Neuronal stem cell (in vitro differentiated cells): ENCODE data around the gene OR6B2.

Experiments used
- DNase-seq: peaks from one replicate; pipeline ENCODE4 v3.0.0-alpha.2; 2013; ENCODE audit warnings: low spot score
- H2AFZ ChIP-seq: one replicate; pipeline ENCODE4 v1.6.1; 2013; ENCODE audit warnings: mild to moderate bottlenecking, low read length, inconsistent platforms
- H2AK5ac ChIP-seq: 2 replicates; pipeline ENCODE4 v1.6.1; 2013; ENCODE audit warnings: low read depth, mild to moderate bottlenecking, inconsistent platforms, low read length, moderate library complexity, mixed read lengths
- H2BK120ac ChIP-seq: 2 replicates; pipeline ENCODE4 v1.6.1; 2013; ENCODE audit warnings: low read depth, mild to moderate bottlenecking, inconsistent platforms, low read length, moderate library complexity, mixed read lengths
- H2BK12ac ChIP-seq: one replicate; pipeline ENCODE4 v1.6.1; 2013; ENCODE audit warnings: low read length, inconsistent platforms
- H2BK15ac ChIP-seq: 2 replicates; pipeline ENCODE4 v1.6.1; 2013; ENCODE audit warnings: mild to moderate bottlenecking, low read length, inconsistent platforms, mixed read lengths
- H2BK5ac ChIP-seq: one replicate; pipeline ENCODE4 v1.6.1; 2013; ENCODE audit warnings: inconsistent platforms, mild to moderate bottlenecking, low read length, moderate library complexity
- H3K14ac ChIP-seq: one replicate; pipeline ENCODE4 v1.6.1; 2013; ENCODE audit warnings: low read length, inconsistent platforms
- H3K18ac ChIP-seq: 2 replicates; pipeline ENCODE4 v1.6.1; 2013; ENCODE audit warnings: low read length, inconsistent platforms
- H3K23ac ChIP-seq: 2 replicates; pipeline ENCODE4 v1.6.1; 2013; ENCODE audit warnings: low read depth, mild to moderate bottlenecking, mixed read lengths, low read length, inconsistent platforms; ENCODE audit not compliant: poor library complexity
- H3K27ac ChIP-seq: replicated peaks from 3 replicates; pipeline ENCODE4 v1.5.1; 2013; ENCODE audit warnings: low read length, inconsistent platforms
- H3K27me3 ChIP-seq, 3 experiments: 2 replicates each; pipeline ENCODE4 v1.6.1; 2013; ENCODE audit warnings: low read length in 3 of 3, mild to moderate bottlenecking in 2 of 3, inconsistent platforms in 1 of 3, low read depth in 1 of 3, mixed read lengths in 1 of 3, moderate library complexity in 1 of 3; ENCODE audit not compliant: control insufficient read depth in 3 of 3, insufficient read depth in 3 of 3
- H3K36me3 ChIP-seq, 2 donors: replicated peaks in 1 of 2; 2 replicates each; pipeline ENCODE4 v1.6.1; 2013; ENCODE audit warnings: low read length in 2 of 2; ENCODE audit not compliant: control insufficient read depth in 2 of 2, insufficient read depth in 2 of 2
- H3K4ac ChIP-seq: 2 replicates; pipeline ENCODE4 v1.6.1; 2013; ENCODE audit warnings: inconsistent platforms, mild to moderate bottlenecking, low read length, moderate library complexity
- H3K4me1 ChIP-seq, 2 donors: 1 replicate in 1 of 2; 2 replicates in 1 of 2; pipeline ENCODE4 v1.6.1; 2013; ENCODE audit warnings: low read length in 2 of 2, low read depth in 1 of 2; ENCODE audit not compliant: control insufficient read depth in 2 of 2, insufficient read depth in 1 of 2
- H3K4me2 ChIP-seq: one replicate; pipeline ENCODE4 v1.6.1; 2013; ENCODE audit warnings: mild to moderate bottlenecking, low read length, inconsistent platforms; ENCODE audit not compliant: insufficient read depth, poor library complexity, severe bottlenecking
- H3K4me3 ChIP-seq, 2 donors: 2 replicates each; pipeline ENCODE4 v1.5.1; 2013; ENCODE audit warnings: low read length in 2 of 2, mild to moderate bottlenecking in 2 of 2, inconsistent platforms in 1 of 2, moderate library complexity in 1 of 2
- H3K79me1 ChIP-seq: one replicate; pipeline ENCODE4 v1.6.1; 2013; ENCODE audit warnings: low read depth, mild to moderate bottlenecking, inconsistent platforms, low read length, moderate library complexity
- H3K9ac ChIP-seq: one replicate; pipeline ENCODE4 v1.6.1; 2013; ENCODE audit warnings: mild to moderate bottlenecking, low read depth, low read length, inconsistent platforms; ENCODE audit not compliant: poor library complexity
- H3K9me3 ChIP-seq, 2 donors: replicated peaks in 1 of 2; 2 replicates each; pipeline versions ENCODE3 to v1.6.1; 2013; ENCODE audit warnings: low read length in 2 of 2, mild to moderate bottlenecking in 2 of 2, inconsistent platforms in 1 of 2, low read depth in 1 of 2, mixed read lengths in 1 of 2, moderate library complexity in 1 of 2; ENCODE audit not compliant: control insufficient read depth in 2 of 2, insufficient read depth in 1 of 2
- H4K8ac ChIP-seq: one replicate; pipeline ENCODE4 v1.6.1; 2013; ENCODE audit warnings: low read depth, mild to moderate bottlenecking, inconsistent platforms, low read length, moderate library complexity
- H4K91ac ChIP-seq: one replicate; pipeline ENCODE4 v1.6.1; 2013; ENCODE audit warnings: low read length, low read depth, mild to moderate bottlenecking, inconsistent platforms; ENCODE audit not compliant: poor library complexity
- WGBS, 2 donors: extraction: QIAGEN DNeasy Blood & Tissue Kit; methylation state at CpG; one replicate each; pipeline ENCODE4 v1.1.7; 2013; ENCODE audit warnings: missing lambda C conversion rate in 2 of 2, mixed read lengths in 1 of 2; ENCODE audit not compliant: insufficient read length in 2 of 2, insufficient replicate concordance in 1 of 2; ENCODE audit errors: extremely low coverage in 2 of 2; 5-methylcytosine and 5-hydroxymethylcytosine counted together

The OR6B2 gene

DNA sequence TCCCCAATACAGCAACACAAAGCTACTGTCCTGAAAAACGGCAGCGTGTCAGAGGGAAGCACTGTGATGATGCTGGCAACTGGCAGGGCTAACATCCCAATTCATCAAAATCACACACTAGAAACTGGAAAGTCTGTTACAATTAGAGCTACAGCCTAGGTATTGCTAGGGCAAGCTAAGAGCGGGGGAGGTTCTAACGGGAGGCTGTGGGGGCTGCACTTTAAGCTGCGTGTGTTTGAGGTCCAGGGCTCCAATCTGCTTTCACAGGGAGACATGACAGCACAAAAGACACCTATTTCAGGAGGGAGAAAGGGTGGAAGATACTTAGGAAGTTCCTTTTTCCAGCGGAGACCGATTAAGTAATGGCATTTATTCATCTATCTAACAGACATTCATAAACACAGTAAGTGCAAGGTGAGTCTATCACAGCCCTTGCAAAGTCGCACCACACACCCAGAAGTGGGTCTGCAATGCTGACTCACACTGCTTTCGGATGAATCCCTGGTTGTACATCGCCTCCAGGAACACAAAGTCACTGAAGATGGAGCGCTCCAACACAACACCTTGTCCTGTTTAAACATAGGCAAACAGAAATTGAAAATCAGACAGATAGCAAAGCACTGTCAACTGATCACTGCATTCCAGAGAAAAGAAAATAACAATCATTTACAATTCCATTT, 12.0 kb downstream of the OR6B2 start:
- no peak overlapping the region for H2BK12ac ChIP-seq
- no peak overlapping the region for H3K23ac ChIP-seq
- H3K27ac ChIP-seq: no peak overlapping the region
- no peak overlapping the region for H2BK5ac ChIP-seq
- no peak overlapping the region for H2AK5ac ChIP-seq
- no peaks in the 10 kb centered on the region for H3K4me1 ChIP-seq
- no peaks in the 10 kb centered on the region for H3K27me3 ChIP-seq
- H3K4me3 ChIP-seq: no peak overlapping the region
- H2BK120ac ChIP-seq: no peak overlapping the region
- no peak overlapping the region for H3K4ac ChIP-seq
- no peak overlapping the region for H2BK15ac ChIP-seq
- H3K14ac ChIP-seq: no peak overlapping the region
- no peak overlapping the region for H4K91ac ChIP-seq
- no peak overlapping the region for H2AFZ ChIP-seq
- DNase-seq: no peak
- H3K9ac ChIP-seq: no peak overlapping the region
- no peaks in the 10 kb centered on the region for H3K9me3 ChIP-seq
- peaks cover 11% of the 10 kb centered on the region for H3K79me1 ChIP-seq
- H3K18ac ChIP-seq: no peak overlapping the region
- peaks cover 51 to 77% of the 10 kb centered on the region in 2 donors for H3K36me3 ChIP-seq
- no peak overlapping the region for H4K8ac ChIP-seq
- WGBS, 2 donors: no CpG with 5 or more reads among the region's 11 CpGs
- no peak overlapping the region for H3K4me2 ChIP-seq

DNA sequence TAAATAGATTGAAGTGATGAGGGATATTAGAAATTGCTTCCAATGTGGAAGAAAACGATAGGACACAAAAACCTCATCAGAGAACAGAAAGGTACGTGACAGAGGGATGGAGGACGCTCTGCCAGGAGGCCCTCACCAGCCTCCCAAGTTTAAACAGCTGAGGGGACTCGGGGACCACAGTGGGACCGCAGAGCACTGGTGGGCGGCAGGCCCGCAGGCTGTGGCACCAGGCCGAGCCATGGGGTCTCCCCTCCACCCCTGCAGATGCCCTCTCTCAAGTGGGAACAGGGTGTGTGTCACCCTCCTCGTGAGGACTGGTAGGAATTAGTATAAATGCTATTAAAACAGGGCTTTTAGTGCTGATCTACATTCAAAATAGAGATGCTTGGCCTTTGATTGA, 15.9 kb downstream of the OR6B2 start:
- Histone ChIP-seq H2AFZ (no peak overlapping the region), H3K9ac (no peak overlapping the region), H3K79me1 (peaks cover 7% of the 10 kb centered on the region), H2BK5ac (no peak overlapping the region), H2BK15ac (no peak overlapping the region), H4K8ac (no peak overlapping the region), H3K18ac (no peak overlapping the region), H2BK120ac (no peak overlapping the region), H2AK5ac (no peak overlapping the region), H3K14ac (no peak overlapping the region), H3K23ac (no peak overlapping the region), H4K91ac (no peak overlapping the region), H3K4me3 (no peak overlapping the region), H3K4ac (no peak overlapping the region), H3K4me2 (no peak overlapping the region), H3K36me3 (peaks cover 44 to 95% of the 10 kb centered on the region in 2 donors), H3K27me3 (no peaks in the 10 kb centered on the region), H2BK12ac (no peak overlapping the region), H3K4me1 (no peaks in the 10 kb centered on the region), H3K9me3 (no peaks in the 10 kb centered on the region), H3K27ac (no peak overlapping the region)
- no CpG with 5 or more reads among the region's 9 CpGs for WGBS, 2 donors
- no peak for DNase-seq

DNA sequence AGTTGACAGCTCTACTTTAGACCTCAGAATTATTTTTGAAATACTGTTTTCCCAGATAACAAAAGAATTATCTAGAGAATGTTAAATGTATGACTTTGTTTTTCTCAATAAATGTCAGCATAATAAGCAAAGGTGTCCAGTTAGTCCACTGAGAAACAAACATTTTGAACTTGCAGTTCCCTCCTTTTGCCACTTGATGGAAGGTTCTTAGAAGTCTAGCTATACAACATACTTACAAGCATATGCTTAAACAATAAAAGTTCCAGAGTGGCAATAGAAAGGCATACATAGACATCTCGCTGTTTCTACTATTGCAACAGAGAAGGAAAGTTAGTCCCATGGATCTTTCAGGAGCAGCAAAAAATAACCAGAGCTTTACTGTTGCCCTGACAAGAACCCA, 16.9 kb downstream of the OR6B2 start:
- H3K9me3 ChIP-seq: no peaks in the 10 kb centered on the region
- no peak overlapping the region for H4K8ac ChIP-seq
- no peak overlapping the region for H2BK5ac ChIP-seq
- H3K27me3 ChIP-seq: no peaks in the 10 kb centered on the region
- no peak overlapping the region for H2BK12ac ChIP-seq
- WGBS, 2 donors: no CpG with 5 or more reads among the region's 1 CpG
- no peak overlapping the region for H3K18ac ChIP-seq
- DNase-seq: no peak
- H3K36me3 ChIP-seq: peaks cover 39 to 95% of the 10 kb centered on the region in 2 donors
- H3K23ac ChIP-seq: no peak overlapping the region
- H2AK5ac ChIP-seq: no peak overlapping the region
- H3K4me1 ChIP-seq: no peaks in the 10 kb centered on the region
- no peak overlapping the region for H4K91ac ChIP-seq
- H3K9ac ChIP-seq: no peak overlapping the region
- no peak overlapping the region for H3K14ac ChIP-seq
- H3K79me1 ChIP-seq: peaks cover 5% of the 10 kb centered on the region
- H3K4me3 ChIP-seq: no peak overlapping the region
- no peak overlapping the region for H2AFZ ChIP-seq
- no peak overlapping the region for H3K4ac ChIP-seq
- no peak overlapping the region for H3K27ac ChIP-seq
- no peak overlapping the region for H3K4me2 ChIP-seq
- H2BK15ac ChIP-seq: no peak overlapping the region
- no peak overlapping the region for H2BK120ac ChIP-seq

DNA sequence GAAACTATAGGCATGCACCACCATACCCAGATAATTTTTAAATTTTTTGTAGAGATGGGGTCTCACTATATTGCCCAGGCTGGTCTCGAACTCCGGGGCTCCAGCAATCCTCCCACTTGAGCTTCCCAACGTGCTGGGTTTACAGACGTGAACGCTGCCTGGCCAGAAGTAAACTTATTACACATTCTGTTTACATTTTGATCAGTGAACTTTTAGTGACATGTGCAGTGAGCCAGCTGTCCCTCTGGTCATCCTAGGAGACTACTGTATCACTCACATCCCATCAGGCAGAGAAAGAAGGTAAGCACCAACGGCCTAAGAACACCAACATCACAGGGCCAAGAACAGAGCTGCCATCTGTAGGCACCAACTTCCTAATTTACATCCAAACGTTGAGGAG, 27.2 kb downstream of the OR6B2 start:
- no peak overlapping the region for H3K27ac ChIP-seq
- H3K4ac ChIP-seq: no peak overlapping the region
- no peak for DNase-seq
- H3K9me3 ChIP-seq: peaks cover 0 to 2% of the 10 kb centered on the region in 2 donors
- H3K36me3 ChIP-seq: peaks cover 26 to 96% of the 10 kb centered on the region in 2 donors
- H3K9ac ChIP-seq: no peak overlapping the region
- H3K23ac ChIP-seq: no peak overlapping the region
- no peaks in the 10 kb centered on the region for H3K79me1 ChIP-seq
- no peak overlapping the region for H3K18ac ChIP-seq
- H4K8ac ChIP-seq: no peak overlapping the region
- H3K4me3 ChIP-seq: no peak overlapping the region
- no peak overlapping the region for H2BK120ac ChIP-seq
- no peak overlapping the region for H3K4me2 ChIP-seq
- H4K91ac ChIP-seq: no peak overlapping the region
- H3K14ac ChIP-seq: no peak overlapping the region
- H2BK5ac ChIP-seq: no peak overlapping the region
- H2AFZ ChIP-seq: no peak overlapping the region
- no peak overlapping the region for H2BK15ac ChIP-seq
- no CpG with 5 or more reads among the region's 7 CpGs for WGBS, 2 donors
- no peaks in the 10 kb centered on the region for H3K27me3 ChIP-seq
- no peak overlapping the region for H2AK5ac ChIP-seq
- no peak overlapping the region for H2BK12ac ChIP-seq
- H3K4me1 ChIP-seq: no peaks in the 10 kb centered on the region
